Dermis microvascular lymphatic vessel endothelial cell (primary cell): ENCODE measurements around the gene LAMTOR2. TPM values are rescaled to one million over a fixed set of nuclear protein-coding genes. Genes with fewer than 3 reads are reported as not detected.
A peak's percentile ranks its signal among the peaks of the same experiment; 100 is the strongest.

ENCODE experiments used
- DNase-seq, 2 donors: peaks; one replicate each; pipeline versions ENCODE4 v3.0.0 to v3.0.0-alpha.2; 2010; ENCODE audit warnings: low read depth in 2 of 2
- total RNA-seq: library from RNA; depleted of rRNA; stranded (reverse); fragments of >200 nt; gene quantifications from 2 replicates; pipeline ENCODE4 v1.2.1, GENCODE V29; 2014

The LAMTOR2 gene
- total RNA-seq, 1 donor from 2014 or later = 83.2 TPM

DNA sequence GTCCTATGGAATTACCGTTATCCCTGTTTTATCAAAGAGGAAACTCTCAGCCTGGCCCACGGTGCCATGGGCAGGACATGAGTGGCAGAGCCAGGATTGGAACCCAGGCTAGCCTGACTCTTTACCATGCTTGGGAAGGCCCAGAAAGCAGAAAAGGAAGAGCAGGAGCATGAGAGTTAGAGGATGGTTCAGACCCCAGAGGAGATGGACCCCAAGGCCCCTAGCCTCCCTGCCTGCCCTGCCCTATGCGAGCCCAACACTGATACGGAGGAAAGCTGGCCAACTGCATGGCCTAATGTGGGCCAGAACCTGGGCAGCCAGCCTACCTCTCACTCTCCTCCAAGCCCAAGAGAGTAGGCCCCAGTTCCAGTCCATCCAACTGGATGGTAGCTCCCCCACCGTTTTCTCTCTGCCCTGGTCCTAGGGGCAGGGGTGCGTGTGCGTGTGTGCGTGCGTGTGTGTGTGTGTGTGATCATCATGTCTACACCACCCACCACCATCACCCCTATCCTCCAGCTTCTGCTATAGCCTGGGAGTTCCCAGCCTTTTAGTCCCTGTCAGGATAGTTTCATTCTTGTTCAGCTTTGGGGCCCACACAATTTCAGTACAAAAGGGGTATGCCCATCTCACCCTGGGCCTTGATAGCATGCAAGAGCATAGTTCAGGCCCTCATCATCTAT is 43.1 kb downstream of the LAMTOR2 start:
- no peak for DNase-seq

DNA sequence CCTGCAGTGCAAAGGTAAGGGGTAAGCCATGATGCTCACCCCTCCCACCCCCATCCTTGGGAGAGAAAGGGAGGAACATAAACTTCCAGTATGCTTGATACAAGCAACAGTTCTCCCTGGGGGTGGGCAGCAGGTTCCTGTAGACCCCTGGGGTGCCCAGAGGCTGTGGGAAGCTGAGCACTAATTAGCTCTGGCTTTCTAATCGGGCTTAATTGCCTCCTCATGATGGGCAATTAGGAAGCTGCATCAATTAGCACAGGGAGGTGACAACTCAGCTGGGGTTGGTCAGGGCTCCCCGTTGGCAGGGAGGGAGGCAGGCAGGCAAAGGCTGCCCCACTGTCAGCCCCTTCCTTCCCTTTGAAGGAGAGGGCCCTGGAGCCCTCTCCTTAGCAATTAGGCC is 44.2 kb downstream of the LAMTOR2 start:
- DNase-seq = no peak

DNA sequence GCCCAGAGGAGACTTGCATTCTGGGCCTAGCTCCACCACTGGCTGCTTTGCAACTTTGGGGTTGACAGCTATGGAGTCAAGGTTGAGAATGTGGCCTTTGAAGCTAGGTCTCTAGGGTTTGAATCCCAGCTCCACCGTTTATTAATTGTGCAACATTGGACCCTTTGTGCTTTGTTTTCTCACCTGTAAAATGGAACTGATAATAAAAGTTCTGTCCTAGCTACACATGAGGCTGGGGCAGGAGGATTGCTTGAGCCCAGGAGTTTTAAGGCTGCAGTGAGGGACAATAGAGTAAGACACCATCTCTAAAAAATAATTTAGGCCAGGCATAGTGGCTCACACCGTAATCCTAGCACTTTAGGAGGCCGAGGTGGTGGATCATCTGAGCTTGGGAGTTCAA is 44.7 kb downstream of the LAMTOR2 start:
- no peak for DNase-seq

DNA sequence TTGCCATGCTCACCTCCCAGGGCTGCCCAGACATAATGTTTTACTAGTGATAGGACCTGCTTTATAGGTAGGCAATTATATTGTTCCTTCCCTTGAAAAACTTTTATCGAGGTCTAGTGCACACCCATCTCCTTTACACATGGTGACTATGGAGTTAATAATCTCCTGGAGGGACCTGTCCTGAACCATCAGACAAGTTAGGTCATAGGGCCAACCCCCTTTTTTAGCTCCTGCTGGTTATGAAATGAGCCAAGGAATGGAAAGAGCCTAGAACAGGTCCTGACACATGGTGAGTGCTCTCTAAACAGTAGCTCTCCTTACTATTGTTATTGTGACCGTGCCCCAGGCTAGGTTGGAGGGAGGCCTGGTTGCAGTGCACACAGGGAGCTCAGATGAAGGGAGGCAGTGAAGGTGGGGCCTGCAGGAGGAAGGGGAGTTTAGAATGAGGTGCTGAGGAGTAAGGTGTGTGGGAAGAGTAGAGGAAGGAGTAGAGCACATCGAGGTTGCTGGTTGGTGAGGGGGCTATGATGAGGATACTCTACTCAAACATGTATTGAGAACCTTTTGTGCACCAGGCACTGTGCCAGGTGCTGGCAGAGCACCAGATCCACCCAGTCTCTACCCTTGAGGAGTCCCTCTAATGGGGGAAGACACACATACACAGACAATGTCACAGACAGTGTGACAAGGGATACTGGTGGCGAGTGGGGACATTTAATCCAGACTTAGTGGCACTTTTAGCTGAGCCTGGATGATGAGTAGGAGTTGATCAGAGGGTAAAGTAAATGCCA is 45.8 kb downstream of the LAMTOR2 start:
- DNase-seq = no peak

DNA sequence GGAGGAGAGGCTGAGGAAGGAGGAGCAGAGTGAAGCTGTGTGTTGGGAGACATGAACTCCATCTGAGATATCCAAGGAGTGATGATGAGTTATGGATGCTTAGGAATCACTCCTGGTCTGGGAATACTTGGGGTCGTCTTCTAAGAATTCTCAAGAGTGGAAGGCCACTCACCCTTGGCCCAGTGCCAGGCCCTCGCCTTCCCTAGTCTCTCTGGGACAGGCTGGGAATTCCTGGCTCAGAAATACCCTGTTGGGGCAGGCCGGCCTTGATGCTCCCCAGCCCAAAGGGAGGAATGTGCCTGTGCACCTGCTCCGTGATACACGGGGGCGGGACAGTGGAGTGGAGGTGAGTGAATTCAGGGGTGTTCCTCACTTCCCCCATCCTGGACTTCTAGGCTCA is 47.3 kb downstream of the LAMTOR2 start:
- DNase-seq = peak in 1 of 2 donors; percentile 29

DNA sequence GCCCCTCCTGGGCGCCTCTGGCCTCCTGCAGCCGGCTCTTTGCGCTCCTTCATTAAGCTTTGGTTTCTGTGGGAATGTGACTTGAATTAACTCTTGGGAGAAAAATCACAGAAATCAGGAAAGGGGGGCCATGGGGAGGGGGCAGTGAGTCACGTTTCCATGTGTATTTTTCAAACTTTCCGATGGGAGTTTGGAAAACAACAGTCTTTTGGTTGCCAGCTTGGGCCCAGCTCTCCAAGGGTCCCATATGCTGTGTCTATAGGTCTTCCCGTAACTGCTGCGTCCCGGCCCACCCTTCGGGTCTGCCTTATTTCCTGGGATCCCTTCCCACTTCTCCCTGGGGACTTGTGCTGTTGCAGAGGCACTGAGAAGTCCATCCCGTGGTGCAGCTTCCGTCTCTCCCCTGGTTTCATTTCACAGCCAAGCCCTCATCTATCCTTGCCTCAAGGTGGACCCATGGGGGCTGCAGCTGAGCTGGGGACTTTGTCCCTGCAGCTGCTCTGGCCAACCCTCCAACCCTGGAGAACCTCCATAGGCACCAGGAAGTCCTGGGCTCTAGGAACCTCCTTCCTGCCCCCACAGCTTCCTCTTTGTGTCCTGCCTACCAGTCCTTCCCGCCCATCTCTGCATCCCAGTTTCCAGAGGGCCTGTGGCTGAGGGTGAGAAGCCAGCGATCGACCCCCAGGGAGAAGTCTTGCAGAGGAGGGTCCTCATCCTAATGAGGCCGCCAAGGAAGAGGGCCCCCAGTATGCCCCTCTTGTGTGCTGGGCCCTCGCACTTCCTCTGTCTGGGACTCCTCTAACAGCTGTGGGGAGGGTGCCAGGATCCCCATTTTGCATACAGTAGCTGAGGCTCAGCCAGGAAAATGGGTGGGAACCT is 48.3 kb downstream of the LAMTOR2 start:
- peak; percentile 64 to 93 for DNase-seq

DNA sequence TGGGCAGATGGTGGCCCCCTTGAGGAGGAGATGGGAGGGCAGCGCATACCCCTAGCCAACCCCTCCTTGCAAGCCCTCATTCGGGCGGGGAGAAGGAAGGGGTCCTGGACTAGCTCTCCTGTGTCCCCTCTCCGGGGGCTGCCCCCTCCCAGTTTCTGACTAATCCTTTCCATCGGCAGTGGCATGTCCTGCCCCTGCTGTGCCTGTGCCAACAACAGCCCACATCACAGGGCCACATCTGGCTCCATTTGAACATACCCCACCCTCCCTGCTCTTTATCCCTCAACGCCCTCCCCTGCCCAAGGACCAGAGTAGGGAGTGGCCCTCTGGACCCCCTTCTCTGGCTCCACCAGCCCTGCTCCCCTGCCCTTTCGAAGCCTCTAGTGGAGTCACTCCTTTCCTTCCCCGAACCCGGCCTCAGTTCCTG is 49.0 kb downstream of the LAMTOR2 start:
- DNase-seq = peak; percentile 60 to 78

DNA sequence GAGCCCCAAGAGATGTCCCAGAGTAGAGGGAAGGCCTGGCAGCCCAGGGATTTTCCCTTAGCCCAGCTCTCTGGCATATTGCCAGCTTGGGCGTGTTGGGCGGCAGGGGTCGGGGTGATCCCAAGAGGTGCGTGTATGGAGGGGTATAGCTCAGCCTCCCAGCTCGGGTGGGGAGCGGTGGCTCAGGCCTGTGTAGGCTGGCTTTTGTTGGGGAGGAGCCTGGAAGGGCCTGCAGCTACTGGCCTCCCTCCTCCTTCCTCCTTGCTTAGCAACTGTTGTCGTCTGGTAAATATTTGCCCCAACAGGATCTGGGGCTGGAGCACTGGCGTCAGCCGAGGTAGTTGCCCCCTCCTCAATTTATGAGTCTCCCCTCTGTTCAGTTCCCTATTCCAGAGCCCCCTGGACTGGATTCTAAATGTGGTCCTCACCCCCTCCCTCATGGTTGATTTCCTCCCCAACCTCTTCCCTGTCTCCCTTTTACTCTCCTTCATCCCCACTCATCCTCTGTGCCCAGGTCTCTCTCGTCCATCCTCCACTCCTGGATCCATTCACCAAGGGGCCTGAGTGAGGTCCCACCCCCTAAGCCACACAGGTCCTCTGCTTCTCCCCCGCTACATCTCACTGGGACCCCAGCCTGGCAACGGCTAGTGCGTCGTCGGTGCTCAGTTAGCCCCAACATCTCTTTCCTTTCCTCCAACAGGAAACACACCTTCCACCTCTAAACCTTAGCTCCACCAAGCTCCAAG is 49.7 kb downstream of the LAMTOR2 start:
- DNase-seq = peak; percentile 79 to 98

DNA sequence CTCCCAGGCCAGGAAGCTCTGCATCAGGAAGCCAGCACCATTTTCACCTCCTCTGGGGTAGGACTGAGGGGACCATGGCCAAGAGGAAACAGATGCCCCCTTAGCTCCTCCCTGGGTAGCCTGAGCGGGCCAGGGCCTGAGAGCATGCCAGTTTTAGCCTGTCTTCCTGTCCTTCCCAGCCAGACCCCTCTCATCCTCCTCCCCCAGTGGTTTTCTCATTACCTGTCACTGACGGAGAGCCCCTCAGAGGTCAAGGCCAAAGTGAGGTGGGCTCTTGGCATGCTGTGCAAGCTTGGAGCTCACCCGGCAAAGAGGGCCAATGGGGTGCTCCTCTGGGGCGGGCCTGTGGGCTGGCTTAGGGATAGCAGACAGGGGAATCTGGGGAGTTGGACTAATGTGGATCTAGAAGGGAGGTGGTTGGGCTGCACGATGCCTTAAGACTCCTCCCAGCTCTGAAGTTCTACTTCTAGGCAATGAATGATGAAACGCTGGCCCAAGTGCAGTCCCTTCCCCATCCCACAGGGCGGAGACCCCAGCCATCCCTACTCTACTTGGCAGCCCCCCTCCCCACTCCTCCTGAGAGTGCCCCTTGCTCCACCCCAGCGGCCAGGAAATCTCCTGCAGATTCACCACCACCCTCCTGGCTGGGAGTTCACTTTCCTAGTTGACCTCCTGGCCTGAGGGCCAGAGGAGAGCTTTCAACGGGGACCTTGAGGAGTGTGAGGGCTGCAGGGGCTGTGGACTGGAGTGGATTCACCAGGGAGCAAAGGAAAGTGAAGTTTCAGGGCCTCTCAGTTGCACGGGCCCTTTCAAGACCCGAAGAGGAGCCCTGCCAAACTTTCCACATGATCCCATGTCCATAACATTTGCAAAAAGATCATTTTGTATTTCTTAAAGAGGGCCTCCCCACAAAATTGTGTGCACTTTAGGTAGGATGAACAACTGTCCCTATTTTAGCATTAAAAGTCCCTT is 50.6 kb downstream of the LAMTOR2 start:
- DNase-seq = peak; percentile 59 to 74

DNA sequence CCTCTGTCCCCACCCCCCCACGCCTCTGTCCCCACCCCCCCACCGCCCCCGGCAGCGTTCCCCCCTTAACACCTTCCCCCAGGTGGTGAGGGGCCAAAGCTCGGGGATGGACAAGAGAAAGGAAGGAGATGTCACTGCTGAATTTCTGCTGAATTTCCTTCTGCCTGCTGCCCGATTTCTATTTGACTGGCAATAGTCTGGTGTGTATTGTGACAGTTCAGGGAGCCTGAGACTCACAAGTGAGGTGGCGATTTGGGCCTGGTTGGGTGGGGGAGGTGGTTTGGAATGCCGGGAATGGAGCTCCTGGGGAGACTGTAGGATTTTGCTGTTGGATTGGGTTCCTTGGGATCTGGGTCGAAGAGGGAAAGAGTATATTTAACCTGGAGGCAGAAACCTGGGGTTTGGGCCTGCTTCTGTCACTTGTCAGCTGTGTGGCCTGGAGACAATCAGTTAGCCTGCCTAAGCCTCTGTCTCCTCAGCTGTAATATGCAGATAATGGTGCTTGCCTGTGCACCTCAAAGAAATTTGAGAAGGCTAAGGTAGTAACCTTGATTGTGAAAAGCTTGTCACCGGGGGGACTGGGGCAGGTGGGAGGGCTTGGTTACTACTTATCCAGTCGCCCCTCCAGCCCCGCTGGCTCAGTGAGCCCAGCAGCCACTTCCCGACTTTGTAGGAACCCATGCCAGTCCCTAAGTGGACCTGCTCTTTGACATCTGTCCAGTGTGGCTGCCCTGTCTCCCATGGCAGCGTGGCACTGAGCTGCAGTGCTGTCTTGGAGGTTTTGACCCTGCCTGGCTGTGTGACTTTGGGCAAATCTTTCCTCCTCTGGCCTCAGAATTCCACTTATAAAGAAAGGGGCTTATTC is 52.3 kb downstream of the LAMTOR2 start:
- DNase-seq = no peak

DNA sequence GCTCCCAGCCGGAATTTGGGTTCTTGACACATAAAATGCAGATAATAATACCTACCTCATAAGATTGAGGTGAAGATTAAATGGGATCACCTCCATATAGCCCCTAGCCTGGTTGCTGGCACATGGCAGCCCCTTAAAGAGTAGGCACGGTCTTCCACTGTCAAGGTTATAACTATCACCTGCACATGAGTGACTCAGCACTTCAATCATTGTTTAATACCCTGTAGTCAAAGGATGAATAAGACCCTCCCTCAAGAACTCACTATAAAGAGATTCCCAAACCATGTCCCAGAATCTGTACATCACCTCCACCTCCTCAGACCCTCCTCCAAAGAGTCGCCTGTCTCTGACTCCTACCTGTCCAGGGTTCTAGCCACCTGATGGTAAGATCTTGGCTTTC is 53.5 kb downstream of the LAMTOR2 start:
- DNase-seq = no peak

Other genes starting within 250 kb of the LAMTOR2 start
- 16.3 and 23.6 TPM in 2 replicates for gene GON4L, start 197.6 kb upstream of the LAMTOR2 start, total RNA-seq
- 14.2 and 20.3 TPM in 2 replicates for gene SYT11, start 195.2 kb upstream of the LAMTOR2 start, total RNA-seq
- gene RIT1, start 143.4 kb upstream of the LAMTOR2 start, total RNA-seq = 18.2 and 36.3 TPM in 2 replicates
- gene KHDC4, start 120.4 kb upstream of the LAMTOR2 start, total RNA-seq = 14.6 and 18.6 TPM in 2 replicates
- gene RXFP4, start 113.1 kb upstream of the LAMTOR2 start, total RNA-seq = not detected in 2 replicates
- gene ARHGEF2, start 76.2 kb upstream of the LAMTOR2 start, total RNA-seq = 69.4 and 75.9 TPM in 2 replicates
- gene SSR2, start 33.8 kb upstream of the LAMTOR2 start, total RNA-seq = 323 and 635 TPM in 2 replicates
- 13.1 and 14.3 TPM in 2 replicates for gene UBQLN4, start 984 bp upstream of the LAMTOR2 start, total RNA-seq
- gene RAB25, start 6.4 kb downstream of the LAMTOR2 start, total RNA-seq = not detected in 2 replicates
- 3.6 and 7.0 TPM in 2 replicates for gene MEX3A, start 27.7 kb downstream of the LAMTOR2 start, total RNA-seq
- 402 and 626 TPM in 2 replicates for gene LMNA, start 59.9 kb downstream of the LAMTOR2 start, total RNA-seq
- 0.39 and 0.51 TPM in 2 replicates for gene SEMA4A, start 98.8 kb downstream of the LAMTOR2 start, total RNA-seq
- 9.0 and 15.6 TPM in 2 replicates for gene SLC25A44, start 139.3 kb downstream of the LAMTOR2 start, total RNA-seq
- 52.0 and 70.2 TPM in 2 replicates for gene PMF1, start 158.2 kb downstream of the LAMTOR2 start, total RNA-seq
- gene BGLAP, start 187.4 kb downstream of the LAMTOR2 start, total RNA-seq = 0.26 and 0.63 TPM in 2 replicates
- gene PAQR6, start 193.3 kb downstream of the LAMTOR2 start, total RNA-seq = 0.38 and 0.39 TPM in 2 replicates
- gene SMG5, start 228.0 kb downstream of the LAMTOR2 start, total RNA-seq = 36.6 and 58.9 TPM in 2 replicates
- 0.51 and 0.90 TPM in 2 replicates for gene TMEM79, start 229.5 kb downstream of the LAMTOR2 start, total RNA-seq
- gene GLMP, start 240.9 kb downstream of the LAMTOR2 start, total RNA-seq = 52.4 and 80.7 TPM in 2 replicates
- 0.13 TPM in 2 replicates for gene VHLL, start 244.5 kb downstream of the LAMTOR2 start, total RNA-seq